ENCODE results near the gene NOX5. TPM values are rescaled to one million over a fixed set of nuclear protein-coding genes. Genes with fewer than 3 reads are reported as not detected.
A peak's percentile ranks its signal among the peaks of the same experiment; 100 is the strongest.

The NOX5 gene
- total and polyA plus RNA-seq, 5 experiments from 2014 or later = 0.05 TPM; not detected in 3

- POLR2A ChIA-PET = no interaction called here
- no peak for ATAC-seq
- no peak for DNase-seq
- Mint-ChIP-seq H3K27ac (no peak overlapping the region), H3K4me1 (no peaks in the 10 kb centered on the region), H3K36me3 (peaks cover 0 to 22% (median 14%) of the 10 kb centered on the region in 3 donors), H3K27me3 (peaks cover 6 to 11% (median 8%) of the 10 kb centered on the region in 5 donors), H3K9me3 (peaks cover 5 to 38% (median 27%) of the 10 kb centered on the region in 9 donors), H3K4me3 (no peak overlapping the region)
Observed at GRCh38 chr15:69012761-69013364, 1.6 kb upstream of the NOX5 start.

- Mint-ChIP-seq H3K27ac (no peak overlapping the region), H3K4me1 (no peaks in the 10 kb centered on the region), H3K36me3 (peaks cover 0 to 12% (median 8%) of the 10 kb centered on the region in 3 donors), H3K9me3 (peaks cover 0 to 28% (median 21%) of the 10 kb centered on the region in 9 donors), H3K4me3 (no peak overlapping the region), H3K27me3 (peaks cover 6 to 11% (median 9%) of the 10 kb centered on the region in 5 donors)
- ATAC-seq = no peak
- no peak for DNase-seq
- POLR2A ChIA-PET = no interaction called here
Observed at GRCh38 chr15:69013726-69014406, 629 bp upstream of the NOX5 start.

GRCh38 chr15:69015591-69015990, 1.1 kb downstream of the NOX5 start:
- ATAC-seq (no peak), DNase-seq (no peak)
- Mint-ChIP-seq H3K4me1 (no peaks in the 10 kb centered on the region), H3K27me3 (peaks cover 6 to 11% (median 9%) of the 10 kb centered on the region in 5 donors), H3K9me3 (peaks cover 0 to 10% (median 5%) of the 10 kb centered on the region in 9 donors), H3K4me3 (no peak overlapping the region), H3K36me3 (no peaks in the 10 kb centered on the region), H3K27ac (no peak overlapping the region)
- POLR2A ChIA-PET = no interaction called here

- H3K27ac Mint-ChIP-seq = no peak overlapping the region
- H3K27me3 Mint-ChIP-seq = peaks cover 6 to 11% (median 9%) of the 10 kb centered on the region in 5 donors
- H3K36me3 Mint-ChIP-seq = no peaks in the 10 kb centered on the region
- no peak overlapping the region for H3K4me3 Mint-ChIP-seq
- peaks cover 0 to 8% (median 5%) of the 10 kb centered on the region in 9 donors for H3K9me3 Mint-ChIP-seq
- ATAC-seq = no peak
- H3K4me1 Mint-ChIP-seq = no peaks in the 10 kb centered on the region
- DNase-seq = no peak
- POLR2A ChIA-PET = no interaction called here
Observed at GRCh38 chr15:69016021-69016595, 1.6 kb downstream of the NOX5 start.

GRCh38 chr15:69017978-69018377, 3.5 kb downstream of the NOX5 start:
- no peaks in the 10 kb centered on the region for H3K36me3 Mint-ChIP-seq
- POLR2A ChIA-PET = no interaction called here
- peaks cover 0 to 2% (median 0%) of the 10 kb centered on the region in 9 donors for H3K9me3 Mint-ChIP-seq
- no peak for ATAC-seq
- H3K4me3 Mint-ChIP-seq = no peak overlapping the region
- DNase-seq = no peak
- H3K27ac Mint-ChIP-seq = no peak overlapping the region
- peaks cover 0 to 10% (median 7%) of the 10 kb centered on the region in 5 donors for H3K27me3 Mint-ChIP-seq
- no peaks in the 10 kb centered on the region for H3K4me1 Mint-ChIP-seq

GRCh38 chr15:69018951-69019350, 4.5 kb downstream of the NOX5 start:
- H3K27ac Mint-ChIP-seq = no peak overlapping the region
- no peak for ATAC-seq
- POLR2A ChIA-PET = no interaction called here
- H3K36me3 Mint-ChIP-seq = no peaks in the 10 kb centered on the region
- H3K4me3 Mint-ChIP-seq = no peak overlapping the region
- H3K9me3 Mint-ChIP-seq = no peaks in the 10 kb centered on the region
- H3K4me1 Mint-ChIP-seq = no peaks in the 10 kb centered on the region
- no peak for DNase-seq
- H3K27me3 Mint-ChIP-seq = peaks cover 0 to 11% (median 7%) of the 10 kb centered on the region in 5 donors

- no peak for ATAC-seq
- Mint-ChIP-seq H3K27me3 (peaks cover 0 to 25% (median 6%) of the 10 kb centered on the region in 5 donors), H3K4me3 (no peak overlapping the region), H3K4me1 (no peaks in the 10 kb centered on the region), H3K27ac (peak overlapping the region in 1 of 10 donors; percentile 49), H3K36me3 (no peaks in the 10 kb centered on the region), H3K9me3 (no peaks in the 10 kb centered on the region)
- no peak for DNase-seq
- POLR2A ChIA-PET = no interaction called here
Observed at GRCh38 chr15:69021895-69022294, 7.4 kb downstream of the NOX5 start.

GRCh38 chr15:69025320-69025719, 10.8 kb downstream of the NOX5 start:
- Mint-ChIP-seq H3K27ac (no peak overlapping the region), H3K36me3 (no peaks in the 10 kb centered on the region), H3K27me3 (peaks cover 0 to 25% (median 6%) of the 10 kb centered on the region in 5 donors), H3K4me1 (no peaks in the 10 kb centered on the region), H3K4me3 (no peak overlapping the region), H3K9me3 (no peaks in the 10 kb centered on the region)
- DNase-seq = no peak
- POLR2A ChIA-PET = no interaction called here
- no peak for ATAC-seq

- Mint-ChIP-seq H3K4me3 (no peak overlapping the region), H3K9me3 (no peaks in the 10 kb centered on the region), H3K27me3 (peaks cover 0 to 25% (median 6%) of the 10 kb centered on the region in 5 donors), H3K27ac (no peak overlapping the region), H3K36me3 (no peaks in the 10 kb centered on the region), H3K4me1 (peaks cover 0 to 4% (median 2%) of the 10 kb centered on the region in 4 donors)
- ATAC-seq = no peak
- POLR2A ChIA-PET = no interaction called here
- no peak for DNase-seq
Observed at GRCh38 chr15:69026355-69026754, 11.9 kb downstream of the NOX5 start.

GRCh38 chr15:69027976-69028518, 13.6 kb downstream of the NOX5 start:
- DNase-seq = no peak
- no peaks in the 10 kb centered on the region for H3K9me3 Mint-ChIP-seq
- peaks cover 0 to 9% (median 6%) of the 10 kb centered on the region in 4 donors for H3K4me1 Mint-ChIP-seq
- no peak overlapping the region for H3K4me3 Mint-ChIP-seq
- H3K27me3 Mint-ChIP-seq = peaks cover 3 to 18% (median 10%) of the 10 kb centered on the region in 5 donors
- no peak for ATAC-seq
- no peak overlapping the region for H3K27ac Mint-ChIP-seq
- POLR2A ChIA-PET = no interaction called here
- no peaks in the 10 kb centered on the region for H3K36me3 Mint-ChIP-seq

GRCh38 chr15:69031013-69032001, 16.8 kb downstream of the NOX5 start:
- Mint-ChIP-seq H3K4me3 (peak overlapping the region; percentile 51 to 72 (median 64)), H3K36me3 (no peaks in the 10 kb centered on the region), H3K9me3 (no peaks in the 10 kb centered on the region), H3K4me1 (peaks cover 0 to 9% (median 6%) of the 10 kb centered on the region in 4 donors), H3K27ac (peak overlapping the region in 1 of 10 donors; percentile 15), H3K27me3 (peaks cover 8 to 20% (median 11%) of the 10 kb centered on the region in 5 donors)
- POLR2A ChIA-PET = no interaction called here
- ATAC-seq = peak; percentile 72 to 84
- DNase-seq = peak in 8 of 10 donors; percentile 5 to 27 (median 11)

GRCh38 chr15:69032031-69032430, 17.5 kb downstream of the NOX5 start:
- Mint-ChIP-seq H3K36me3 (no peaks in the 10 kb centered on the region), H3K9me3 (no peaks in the 10 kb centered on the region), H3K4me1 (peaks cover 0 to 9% (median 6%) of the 10 kb centered on the region in 4 donors), H3K4me3 (peak overlapping the region; percentile 51 to 72 (median 64)), H3K27ac (no peak overlapping the region), H3K27me3 (peaks cover 9 to 27% (median 15%) of the 10 kb centered on the region in 5 donors)
- no peak for ATAC-seq
- POLR2A ChIA-PET = no interaction called here
- DNase-seq = no peak
